ENCODE results near the gene GRIA4.
"Not testable (repeated sequence)": the region's sequence is repeated elsewhere in the genome, so short reads cannot be mapped to it uniquely, and the experiment has no call there.

Gene GRIA4

DNA sequence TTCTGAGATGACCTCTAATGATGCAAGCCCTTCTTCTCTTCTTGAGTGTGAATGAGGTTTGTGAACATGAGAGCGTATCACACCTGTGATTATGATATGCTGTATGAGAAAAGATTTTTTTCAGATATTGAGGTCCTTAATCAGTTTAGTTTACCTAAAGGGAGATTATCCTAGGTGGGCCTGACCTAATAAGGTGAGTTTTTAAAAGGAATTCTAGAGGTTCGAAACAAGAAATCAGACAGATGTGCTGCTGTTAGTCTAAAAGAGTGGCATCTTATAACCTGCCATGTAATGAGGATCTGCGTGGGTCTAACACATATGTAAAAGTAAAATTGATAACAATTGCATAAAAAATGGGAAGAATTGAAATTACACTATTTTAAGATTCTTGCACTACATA lies 378.3 kb downstream of the GRIA4 start:
- H3K36me3 ChIP-seq (ENCODE audit: control insufficient read depth, low read depth, low read length), result no peaks in the 10 kb centered on the region
- H3K4me1 ChIP-seq (ENCODE audit: control insufficient read depth, low read depth, low read length), result peaks cover 10% of the 10 kb centered on the region
- no peaks in the 10 kb centered on the region for H3K27me3 ChIP-seq (ENCODE audit: control insufficient read depth, insufficient read depth, low read length)
- no peaks in the 10 kb centered on the region for H3K9me3 ChIP-seq (ENCODE audit: control insufficient read depth, low read depth, low read length)
- H3K27ac ChIP-seq (ENCODE audit: low read length), result no peak overlapping the region
- no peak overlapping the region for H3K9ac ChIP-seq (ENCODE audit: low read length)
- no peak overlapping the region for H3K4me3 ChIP-seq (ENCODE audit: low read length)

DNA sequence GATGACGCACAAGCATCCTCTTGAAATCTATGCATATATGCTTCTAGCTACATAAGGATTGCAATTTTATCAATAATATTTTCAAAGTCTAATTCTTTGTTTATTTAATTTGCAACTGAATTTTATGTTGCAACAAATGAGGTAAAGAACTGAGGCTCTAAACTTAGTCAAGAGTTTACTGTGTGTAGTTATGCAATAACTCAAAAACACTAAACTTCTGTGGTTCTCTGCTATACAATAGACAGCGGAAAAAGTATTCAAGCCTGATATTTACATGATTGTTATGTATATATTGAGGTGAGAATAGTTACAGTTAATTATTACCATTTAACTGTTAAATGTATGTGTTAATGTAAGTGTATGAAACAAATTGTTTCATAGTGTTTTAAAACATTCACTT lies 379.3 kb downstream of the GRIA4 start:
- Histone ChIP-seq H3K27ac (ENCODE audit: low read length) (no peak overlapping the region), H3K27me3 (ENCODE audit: control insufficient read depth, insufficient read depth, low read length) (no peaks in the 10 kb centered on the region), H3K36me3 (ENCODE audit: control insufficient read depth, low read depth, low read length) (no peaks in the 10 kb centered on the region), H3K4me1 (ENCODE audit: control insufficient read depth, low read depth, low read length) (peaks cover 10% of the 10 kb centered on the region), H3K4me3 (ENCODE audit: low read length) (no peak overlapping the region), H3K9ac (ENCODE audit: low read length) (no peak overlapping the region), H3K9me3 (ENCODE audit: control insufficient read depth, low read depth, low read length) (no peaks in the 10 kb centered on the region)

DNA sequence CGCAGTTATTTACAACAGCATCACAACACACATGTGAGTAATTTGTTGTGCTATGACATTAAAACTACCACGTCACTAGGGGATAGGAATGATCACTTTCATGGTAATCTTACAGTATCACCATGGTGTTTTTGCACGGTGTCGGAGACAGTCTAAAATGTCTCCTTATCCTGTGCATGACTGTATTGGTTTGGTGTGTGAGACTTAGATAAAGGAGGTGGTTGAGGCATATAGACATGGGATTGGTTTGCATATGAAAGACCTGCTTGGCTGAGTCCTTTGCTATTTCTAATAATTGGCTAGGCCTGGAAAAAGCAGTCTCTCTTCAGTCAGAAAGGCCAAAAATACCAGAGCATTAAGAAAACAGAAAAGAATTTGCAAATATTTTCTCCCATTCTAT lies 382.0 kb downstream of the GRIA4 start:
- no peaks in the 10 kb centered on the region for H3K27me3 ChIP-seq (ENCODE audit: control insufficient read depth, insufficient read depth, low read length)
- no peaks in the 10 kb centered on the region for H3K36me3 ChIP-seq (ENCODE audit: control insufficient read depth, low read depth, low read length)
- H3K9me3 ChIP-seq (ENCODE audit: control insufficient read depth, low read depth, low read length), result no peaks in the 10 kb centered on the region
- H3K4me3 ChIP-seq (ENCODE audit: low read length), result no peak overlapping the region
- no peak overlapping the region for H3K27ac ChIP-seq (ENCODE audit: low read length)
- H3K9ac ChIP-seq (ENCODE audit: low read length), result no peak overlapping the region
- H3K4me1 ChIP-seq (ENCODE audit: control insufficient read depth, low read depth, low read length), result peaks cover 10% of the 10 kb centered on the region

DNA sequence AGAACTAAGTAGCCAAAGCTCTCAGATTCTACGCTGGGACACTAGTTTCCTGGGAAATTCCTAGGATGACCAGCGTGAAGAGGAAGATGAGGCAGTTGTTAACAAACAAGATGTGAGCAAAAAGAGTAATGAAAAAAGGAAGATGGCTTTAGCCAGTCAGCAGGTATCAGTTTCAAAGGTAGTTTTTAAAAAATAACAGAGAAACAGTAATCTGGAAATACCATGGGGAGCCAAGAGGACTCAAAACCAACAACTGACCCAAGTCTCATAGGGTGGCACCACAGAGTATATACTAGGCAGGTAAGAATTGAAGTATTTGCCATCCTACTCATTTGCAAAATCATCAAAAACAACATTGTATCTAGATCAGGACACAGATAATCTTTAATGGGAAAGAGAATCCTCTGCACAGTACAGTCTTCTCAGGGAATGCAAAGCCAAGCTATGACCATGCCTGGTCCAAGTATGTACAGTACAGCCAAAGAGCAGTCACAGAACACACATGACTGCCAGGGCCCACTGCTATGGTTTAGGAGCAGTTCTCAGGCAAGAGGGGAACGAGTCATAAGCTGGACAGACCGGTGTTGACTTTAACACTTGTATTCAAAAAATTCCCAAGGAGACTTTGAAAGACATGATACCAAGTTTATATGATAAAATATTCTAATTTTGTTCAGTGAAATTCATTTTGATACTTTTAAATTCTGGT lies 391.6 kb downstream of the GRIA4 start:
- H3K36me3 ChIP-seq (ENCODE audit: control insufficient read depth, low read depth, low read length), result peaks cover 3% of the 10 kb centered on the region

DNA sequence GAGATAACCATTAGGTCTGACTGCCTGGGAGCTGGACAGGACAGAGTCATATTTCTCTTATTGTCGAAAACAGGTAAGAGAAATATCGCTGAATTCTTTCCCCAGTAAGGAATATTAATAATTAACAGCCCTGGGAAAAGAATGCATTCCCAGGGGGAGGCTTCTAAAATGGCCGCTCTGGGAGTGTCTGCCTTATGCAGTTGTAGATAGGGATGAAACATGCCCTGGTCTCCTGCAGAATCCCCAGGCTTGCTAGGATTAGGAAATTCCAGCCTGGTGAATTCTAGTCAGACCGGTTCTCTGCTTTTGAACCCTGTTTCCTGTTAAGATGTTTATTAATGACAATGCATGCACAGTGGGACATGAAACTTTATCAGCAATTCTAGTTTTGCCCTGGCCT lies 393.2 kb downstream of the GRIA4 start:
- H3K4me1 ChIP-seq (ENCODE audit: control insufficient read depth, low read depth, low read length); H3K4me3 ChIP-seq (ENCODE audit: low read length); H3K27ac ChIP-seq (ENCODE audit: low read length); H3K9ac ChIP-seq (ENCODE audit: low read length); H3K9me3 ChIP-seq (ENCODE audit: control insufficient read depth, low read depth, low read length); H3K27me3 ChIP-seq (ENCODE audit: control insufficient read depth, insufficient read depth, low read length): not testable (repeated sequence)
- H3K36me3 ChIP-seq (ENCODE audit: control insufficient read depth, low read depth, low read length), result peaks cover 15% of the 10 kb centered on the region

More for the DNA sequence above, 391.6 kb downstream of the GRIA4 start:
- no peaks in the 10 kb centered on the region for H3K4me1 ChIP-seq (ENCODE audit: control insufficient read depth, low read depth, low read length)
- no peaks in the 10 kb centered on the region for H3K27me3 ChIP-seq (ENCODE audit: control insufficient read depth, insufficient read depth, low read length)
- H3K9me3 ChIP-seq (ENCODE audit: control insufficient read depth, low read depth, low read length), result no peaks in the 10 kb centered on the region
- H3K4me3 ChIP-seq (ENCODE audit: low read length), result no peak overlapping the region
- H3K9ac ChIP-seq (ENCODE audit: low read length), result no peak overlapping the region
- H3K27ac ChIP-seq (ENCODE audit: low read length), result no peak overlapping the region

DNA sequence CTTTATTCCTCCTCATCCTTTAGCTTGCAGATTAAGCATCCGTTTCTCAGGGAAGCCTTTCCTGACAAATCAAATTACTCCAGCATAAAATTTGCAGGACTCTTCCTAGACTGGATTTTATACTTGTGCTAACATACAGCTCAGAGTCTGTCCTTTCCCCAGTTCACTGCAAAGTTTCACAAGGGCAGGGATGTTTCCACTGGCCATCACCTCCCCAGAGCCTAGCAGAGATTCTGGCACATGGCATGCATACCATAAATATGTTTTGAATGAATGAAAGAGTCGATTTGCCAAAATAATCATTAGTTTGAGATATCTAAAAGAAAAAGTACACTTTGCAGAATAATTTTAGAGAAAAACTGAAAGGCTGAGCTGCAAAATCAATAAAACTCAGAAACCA lies 401.6 kb downstream of the GRIA4 start:
- H3K9me3 ChIP-seq (ENCODE audit: control insufficient read depth, low read depth, low read length), result no peaks in the 10 kb centered on the region
- no peak overlapping the region for H3K4me3 ChIP-seq (ENCODE audit: low read length)
- no peaks in the 10 kb centered on the region for H3K4me1 ChIP-seq (ENCODE audit: control insufficient read depth, low read depth, low read length)
- no peaks in the 10 kb centered on the region for H3K27me3 ChIP-seq (ENCODE audit: control insufficient read depth, insufficient read depth, low read length)
- no peak overlapping the region for H3K9ac ChIP-seq (ENCODE audit: low read length)
- H3K36me3 ChIP-seq (ENCODE audit: control insufficient read depth, low read depth, low read length), result peaks cover 40% of the 10 kb centered on the region
- no peak overlapping the region for H3K27ac ChIP-seq (ENCODE audit: low read length)

DNA sequence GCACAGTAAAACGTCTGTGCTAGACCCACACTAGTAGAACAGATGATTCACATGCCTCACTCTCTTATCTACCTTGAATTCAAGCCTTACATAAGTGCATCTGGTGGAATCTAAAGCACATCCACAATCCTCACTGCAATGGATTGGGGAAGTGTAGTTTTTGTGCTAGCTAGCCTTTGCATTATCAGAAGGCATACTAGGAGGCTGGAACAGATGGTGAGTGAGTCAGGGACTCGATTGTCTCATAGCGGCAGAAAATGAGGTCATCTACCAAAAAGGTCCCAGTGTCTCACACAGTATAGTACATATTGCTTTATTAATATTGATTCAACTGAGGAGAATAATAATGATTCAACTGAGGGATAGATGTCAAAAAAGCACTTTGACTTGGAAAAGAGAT lies 402.9 kb downstream of the GRIA4 start:
- no peaks in the 10 kb centered on the region for H3K9me3 ChIP-seq (ENCODE audit: control insufficient read depth, low read depth, low read length)
- no peaks in the 10 kb centered on the region for H3K4me1 ChIP-seq (ENCODE audit: control insufficient read depth, low read depth, low read length)
- no peak overlapping the region for H3K27ac ChIP-seq (ENCODE audit: low read length)
- H3K4me3 ChIP-seq (ENCODE audit: low read length), result no peak overlapping the region
- peaks cover 32% of the 10 kb centered on the region for H3K36me3 ChIP-seq (ENCODE audit: control insufficient read depth, low read depth, low read length)
- H3K9ac ChIP-seq (ENCODE audit: low read length), result no peak overlapping the region
- no peaks in the 10 kb centered on the region for H3K27me3 ChIP-seq (ENCODE audit: control insufficient read depth, insufficient read depth, low read length)

DNA sequence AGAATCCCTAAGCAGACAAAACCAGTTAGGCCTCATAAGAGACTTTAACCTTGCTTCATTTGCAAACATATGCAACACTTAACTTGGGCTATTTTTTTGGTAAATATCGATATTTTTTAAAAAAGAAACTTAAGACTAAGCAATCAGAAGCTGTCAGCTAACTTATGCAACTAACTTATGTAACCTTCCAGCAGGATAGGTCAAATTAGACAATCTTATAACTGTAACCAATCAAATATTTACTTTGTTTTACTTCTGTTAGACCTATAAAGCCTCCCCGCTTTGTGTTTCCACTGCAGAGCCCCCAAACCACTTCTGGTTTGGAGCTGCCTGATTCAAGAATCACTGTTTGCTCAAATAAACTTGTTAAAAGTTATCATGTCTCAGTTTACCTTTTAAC lies 404.2 kb downstream of the GRIA4 start:
- Histone ChIP-seq H3K36me3 (ENCODE audit: control insufficient read depth, low read depth, low read length) (peaks cover 20% of the 10 kb centered on the region), H3K27ac (ENCODE audit: low read length) (no peak overlapping the region), H3K4me3 (ENCODE audit: low read length) (no peak overlapping the region), H3K27me3 (ENCODE audit: control insufficient read depth, insufficient read depth, low read length) (no peaks in the 10 kb centered on the region), H3K4me1 (ENCODE audit: control insufficient read depth, low read depth, low read length) (no peaks in the 10 kb centered on the region), H3K9me3 (ENCODE audit: control insufficient read depth, low read depth, low read length) (no peaks in the 10 kb centered on the region), H3K9ac (ENCODE audit: low read length) (no peak overlapping the region)

DNA sequence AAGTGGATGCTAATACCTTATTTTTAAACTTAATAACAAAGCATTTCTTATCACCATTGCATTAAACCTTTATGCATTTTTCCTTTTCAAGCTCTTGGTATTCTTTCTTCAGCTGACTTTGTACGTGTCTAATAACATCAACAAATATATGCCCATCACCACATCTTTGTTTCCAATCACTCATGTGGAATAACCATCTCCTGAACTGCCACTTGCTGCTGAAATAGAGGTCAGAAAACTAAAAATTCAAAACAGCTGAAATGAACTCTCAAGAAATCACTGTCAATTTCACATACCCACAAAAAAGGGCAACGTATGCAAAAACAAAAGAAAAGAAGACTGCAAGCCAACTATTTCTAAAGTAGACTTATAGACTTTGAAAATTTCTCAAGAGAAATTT lies 404.7 kb downstream of the GRIA4 start:
- Histone ChIP-seq H3K9ac (ENCODE audit: low read length) (no peak overlapping the region), H3K4me1 (ENCODE audit: control insufficient read depth, low read depth, low read length) (no peaks in the 10 kb centered on the region), H3K4me3 (ENCODE audit: low read length) (no peak overlapping the region), H3K9me3 (ENCODE audit: control insufficient read depth, low read depth, low read length) (no peaks in the 10 kb centered on the region), H3K36me3 (ENCODE audit: control insufficient read depth, low read depth, low read length) (peaks cover 14% of the 10 kb centered on the region), H3K27ac (ENCODE audit: low read length) (no peak overlapping the region), H3K27me3 (ENCODE audit: control insufficient read depth, insufficient read depth, low read length) (no peaks in the 10 kb centered on the region)

DNA sequence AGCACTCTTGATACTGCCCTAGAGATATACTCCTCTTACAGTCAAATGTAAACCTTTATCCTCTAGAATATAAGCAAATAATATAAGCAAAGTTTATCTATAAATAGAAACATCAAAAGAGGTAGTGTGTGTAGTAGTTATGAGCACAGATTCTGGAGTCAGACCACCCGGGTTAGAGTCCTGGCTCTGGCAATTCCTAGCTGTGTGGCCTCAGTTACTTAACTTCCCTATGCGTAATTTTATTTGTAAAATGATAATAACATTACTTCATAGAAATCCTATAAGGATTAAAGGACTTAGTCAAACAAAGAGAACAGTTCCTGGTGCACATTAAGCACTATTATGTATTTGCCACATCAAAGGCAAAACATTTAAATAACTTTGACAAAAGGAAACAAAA lies 405.2 kb downstream of the GRIA4 start:
- no peaks in the 10 kb centered on the region for H3K9me3 ChIP-seq (ENCODE audit: control insufficient read depth, low read depth, low read length)
- no peaks in the 10 kb centered on the region for H3K4me1 ChIP-seq (ENCODE audit: control insufficient read depth, low read depth, low read length)
- no peak overlapping the region for H3K9ac ChIP-seq (ENCODE audit: low read length)
- H3K27me3 ChIP-seq (ENCODE audit: control insufficient read depth, insufficient read depth, low read length), result no peaks in the 10 kb centered on the region
- H3K27ac ChIP-seq (ENCODE audit: low read length), result no peak overlapping the region
- H3K4me3 ChIP-seq (ENCODE audit: low read length), result no peak overlapping the region
- peaks cover 10% of the 10 kb centered on the region for H3K36me3 ChIP-seq (ENCODE audit: control insufficient read depth, low read depth, low read length)

DNA sequence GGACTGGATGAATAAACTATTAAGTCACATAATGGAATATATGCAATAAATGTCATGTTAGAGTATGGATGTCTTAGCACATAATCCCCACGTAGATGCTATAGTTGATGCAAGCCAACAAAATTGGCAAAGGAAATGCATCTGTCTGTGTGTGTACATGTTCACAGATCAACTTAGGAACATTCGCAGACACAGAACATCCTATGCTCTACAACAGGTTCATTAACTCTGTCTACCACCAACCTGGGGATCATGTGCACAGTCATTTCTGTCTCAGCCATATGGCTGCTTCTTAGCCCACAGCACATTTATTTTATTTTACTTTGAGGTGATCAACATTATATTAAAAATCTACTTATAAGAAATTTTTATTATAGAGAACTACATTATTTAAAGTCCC lies 407.2 kb downstream of the GRIA4 start:
- H3K9me3 ChIP-seq (ENCODE audit: control insufficient read depth, low read depth, low read length), result no peaks in the 10 kb centered on the region
- no peaks in the 10 kb centered on the region for H3K36me3 ChIP-seq (ENCODE audit: control insufficient read depth, low read depth, low read length)
- no peak overlapping the region for H3K27ac ChIP-seq (ENCODE audit: low read length)
- no peaks in the 10 kb centered on the region for H3K27me3 ChIP-seq (ENCODE audit: control insufficient read depth, insufficient read depth, low read length)
- H3K4me1 ChIP-seq (ENCODE audit: control insufficient read depth, low read depth, low read length), result peaks cover 9% of the 10 kb centered on the region
- no peak overlapping the region for H3K4me3 ChIP-seq (ENCODE audit: low read length)
- H3K9ac ChIP-seq (ENCODE audit: low read length), result no peak overlapping the region

DNA sequence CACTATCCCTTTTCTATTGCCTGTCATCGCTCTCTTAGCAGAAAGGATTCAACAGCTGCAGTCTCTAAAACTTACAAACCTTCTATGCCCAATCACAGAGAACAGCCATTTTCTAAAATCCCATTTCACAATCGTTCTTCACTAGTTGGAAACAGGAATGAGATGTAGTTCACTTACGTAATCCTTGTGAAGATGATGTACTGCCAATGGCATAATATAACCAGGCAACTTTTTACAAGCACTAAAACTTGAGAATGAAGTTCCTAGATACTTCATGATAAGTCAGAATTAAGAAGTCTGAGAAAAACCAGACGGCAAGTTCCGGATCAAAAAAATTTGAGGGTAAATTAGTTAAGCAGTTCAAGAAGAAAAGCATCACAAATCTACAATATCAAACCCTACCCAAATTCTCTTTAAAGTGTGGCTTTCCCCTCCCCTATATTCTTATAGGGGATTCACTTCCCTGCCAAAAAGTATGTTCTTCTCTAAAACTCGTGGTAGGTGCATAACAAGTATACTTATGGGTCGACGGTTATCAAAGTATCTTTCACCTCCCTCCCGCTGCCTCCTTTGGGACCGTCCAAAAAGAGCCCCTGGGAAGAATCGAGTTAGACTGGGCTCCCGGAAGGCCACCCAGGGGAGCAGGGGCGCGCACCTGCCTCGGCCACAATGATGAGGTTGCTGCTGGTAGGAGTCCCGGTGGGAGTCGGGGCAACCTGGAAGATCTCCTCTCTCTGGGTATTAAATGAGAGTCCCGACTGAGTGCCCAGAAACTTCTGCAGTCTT lies 411.5 kb downstream of the GRIA4 start:
- no peaks in the 10 kb centered on the region for H3K9me3 ChIP-seq (ENCODE audit: control insufficient read depth, low read depth, low read length)
- no peaks in the 10 kb centered on the region for H3K27me3 ChIP-seq (ENCODE audit: control insufficient read depth, insufficient read depth, low read length)
- no peaks in the 10 kb centered on the region for H3K36me3 ChIP-seq (ENCODE audit: control insufficient read depth, low read depth, low read length)
- peaks cover 9% of the 10 kb centered on the region for H3K4me1 ChIP-seq (ENCODE audit: control insufficient read depth, low read depth, low read length)
- H3K4me3 ChIP-seq (ENCODE audit: low read length), result peak overlapping the region; percentile 87
- H3K27ac ChIP-seq (ENCODE audit: low read length), result peak overlapping the region; percentile 37
- peak overlapping the region; percentile 72 for H3K9ac ChIP-seq (ENCODE audit: low read length)
